Upper lobe of left lung (tissue), 4 donors: ENCODE results near the gene BANF2.

Experiments used
- EP300 ChIP-seq, 4 donors: sonication (generic); formaldehyde crosslinking; IDR thresholded peaks; one replicate each; pipeline ENCODE4 v1.5.1; 2017; ENCODE audit warnings: antibody characterized with exemption in 4 of 4, control low read depth in 2 of 4
- POLR2A ChIP-seq, 4 donors: fragments of 450-650 bp; IDR thresholded peaks; one replicate each; pipeline ENCODE4 v1.5.1; 2016 to 2017; ENCODE audit warnings: antibody characterized with exemption in 4 of 4, mild to moderate bottlenecking in 2 of 4
- TF ChIP-seq, protein P1 (sequence below), 6 experiments: fragments of 450-650 bp in 4 of 6; fragments of 200-600 bp in 2 of 6; sonication (generic) in 2 of 6; IDR thresholded peaks; one replicate each; pipeline ENCODE4 v1.5.1; 2016 to 2019; ENCODE audit warnings: antibody characterized with exemption in 6 of 6

DNA sequence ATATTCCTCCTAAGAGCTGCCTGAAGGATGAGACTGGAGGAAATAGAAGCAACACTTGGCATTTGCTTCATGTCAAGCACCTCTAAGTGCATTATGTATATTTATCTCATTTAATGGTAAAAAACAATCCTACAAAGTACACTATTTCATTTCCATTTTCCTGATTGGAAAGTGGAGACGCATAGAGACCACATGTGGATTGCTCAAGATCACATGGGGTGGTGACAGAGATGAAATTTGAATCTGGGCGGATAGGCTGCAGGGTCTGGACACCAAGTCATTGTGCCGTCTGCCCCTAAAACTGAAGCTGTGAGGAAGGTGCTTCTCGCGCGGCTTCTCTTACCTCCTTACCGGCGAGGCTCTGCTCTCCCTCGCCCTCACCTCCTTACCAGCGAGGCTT lies 30.3 kb downstream of the BANF2 start:
- TF ChIP-seq, protein P1, sequence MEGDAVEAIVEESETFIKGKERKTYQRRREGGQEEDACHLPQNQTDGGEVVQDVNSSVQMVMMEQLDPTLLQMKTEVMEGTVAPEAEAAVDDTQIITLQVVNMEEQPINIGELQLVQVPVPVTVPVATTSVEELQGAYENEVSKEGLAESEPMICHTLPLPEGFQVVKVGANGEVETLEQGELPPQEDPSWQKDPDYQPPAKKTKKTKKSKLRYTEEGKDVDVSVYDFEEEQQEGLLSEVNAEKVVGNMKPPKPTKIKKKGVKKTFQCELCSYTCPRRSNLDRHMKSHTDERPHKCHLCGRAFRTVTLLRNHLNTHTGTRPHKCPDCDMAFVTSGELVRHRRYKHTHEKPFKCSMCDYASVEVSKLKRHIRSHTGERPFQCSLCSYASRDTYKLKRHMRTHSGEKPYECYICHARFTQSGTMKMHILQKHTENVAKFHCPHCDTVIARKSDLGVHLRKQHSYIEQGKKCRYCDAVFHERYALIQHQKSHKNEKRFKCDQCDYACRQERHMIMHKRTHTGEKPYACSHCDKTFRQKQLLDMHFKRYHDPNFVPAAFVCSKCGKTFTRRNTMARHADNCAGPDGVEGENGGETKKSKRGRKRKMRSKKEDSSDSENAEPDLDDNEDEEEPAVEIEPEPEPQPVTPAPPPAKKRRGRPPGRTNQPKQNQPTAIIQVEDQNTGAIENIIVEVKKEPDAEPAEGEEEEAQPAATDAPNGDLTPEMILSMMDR (IDR thresholded peaks at IDR 0.05) = no peak
- TF ChIP-seq EP300 (IDR thresholded peaks at IDR 0.05) = no peak
- no peak for TF ChIP-seq POLR2A (IDR thresholded peaks at IDR 0.05)
